Stomach (tissue), 9 donors: ENCODE measurements around the gene RYR3. TPM values are rescaled to one million over a fixed set of nuclear protein-coding genes. Genes with fewer than 3 reads are reported as not detected.
A peak's percentile ranks its signal among the peaks of the same experiment; 100 is the strongest.

Source experiments
- DNase-seq, 2 donors: peaks; one replicate each; pipeline versions ENCODE4 v3.0.0 to v3.0.0-alpha.2; 2013 to 2019
- H3K27ac ChIP-seq, 5 donors: fragments of 200-600 bp in 4 of 5; sonication (generic) in 4 of 5; one replicate each; pipeline ENCODE4 v1.5.1; 2013 to 2019; ENCODE audit warnings: mild to moderate bottlenecking in 1 of 5, moderate library complexity in 1 of 5
- H3K27me3 ChIP-seq, 3 donors: fragments of 200-600 bp; sonication (generic); one replicate each; pipeline ENCODE4 v1.5.1; 2017 to 2019; ENCODE audit warnings: mixed run types in 1 of 3
- H3K36me3 ChIP-seq, 4 donors: fragments of 200-600 bp; sonication (generic); 1 replicate in 3 of 4; 2 replicates in 1 of 4; pipeline ENCODE4 v1.5.1; 2016 to 2019
- H3K4me1 ChIP-seq, 4 donors: fragments of 200-600 bp; sonication (generic); one replicate each; pipeline ENCODE4 v1.5.1; 2016 to 2019
- H3K4me3 ChIP-seq, 4 donors: fragments of 200-600 bp; sonication (generic) in 3 of 4; one replicate each; pipeline ENCODE4 v1.5.1; 2016 to 2019; ENCODE audit warnings: mild to moderate bottlenecking in 1 of 4
- H3K9me3 ChIP-seq, 4 donors: fragments of 200-600 bp; sonication (generic); one replicate each; pipeline ENCODE4 v1.5.1; 2016 to 2019
- EP300 ChIP-seq: sonication (generic); formaldehyde crosslinking; IDR thresholded peaks from one replicate; pipeline ENCODE4 v1.6.1; 2017; ENCODE audit warnings: antibody characterized with exemption
- POLR2A ChIP-seq, 4 donors: fragments of 450-650 bp; IDR thresholded peaks; one replicate each; pipeline ENCODE4 v1.6.1; 2016; ENCODE audit warnings: antibody characterized with exemption in 4 of 4, control low read depth in 2 of 4, mild to moderate bottlenecking in 1 of 4, moderate library complexity in 1 of 4
- POLR2AphosphoS5 ChIP-seq, 3 donors: sonication (generic); formaldehyde crosslinking; IDR thresholded peaks; one replicate each; pipeline ENCODE4 v1.6.1; 2016; ENCODE audit warnings: antibody characterized with exemption in 3 of 3
- WGBS, 5 donors: extraction: QIAGEN DNeasy Blood & Tissue Kit in 3 of 5; methylation state at CpG; one replicate each; pipeline versions ENCODE4 v1.1.5 to v1.1.7; 2013 to 2018; 5-methylcytosine and 5-hydroxymethylcytosine counted together
- intact Hi-C: fragments of 100-400 bp; cut with DNase I; formaldehyde crosslinking; loops from one replicate; pipeline ENCODE4 v1.15.1; 2023; ENCODE audit warnings: low total_unique reads
- polyA plus RNA-seq, 3 donors: library from polyadenylated mRNA; stranded (reverse); fragments of 200-250 nt; gene quantifications; one replicate each; pipeline ENCODE4 v1.2.3, GENCODE V29; 2013
- total RNA-seq, 5 donors: library from RNA; depleted of rRNA; stranded (reverse); fragments of >200 nt; gene quantifications; one replicate each; pipeline versions ENCODE4 v1.1.0 to v1.2.3, GENCODE V29; 2014 to 2016
- TF ChIP-seq, protein P1 (sequence below), 7 experiments: fragments of 450-650 bp in 4 of 7; fragments of 200-600 bp in 3 of 7; sonication (generic) in 3 of 7; IDR thresholded peaks; one replicate each; pipeline ENCODE4 v1.5.1; 2016 to 2019; ENCODE audit warnings: antibody characterized with exemption in 7 of 7, control low read depth in 2 of 7, mild to moderate bottlenecking in 1 of 7
- donor health status: healthy with polysubstance abuse.
- donor health status: Bipolar disorder and iron deficiency.
- donor health status: healthy.

The RYR3 gene
- total and polyA plus RNA-seq, 8 donors = 0.12 to 36.2 (median 4.0) TPM

DNA sequence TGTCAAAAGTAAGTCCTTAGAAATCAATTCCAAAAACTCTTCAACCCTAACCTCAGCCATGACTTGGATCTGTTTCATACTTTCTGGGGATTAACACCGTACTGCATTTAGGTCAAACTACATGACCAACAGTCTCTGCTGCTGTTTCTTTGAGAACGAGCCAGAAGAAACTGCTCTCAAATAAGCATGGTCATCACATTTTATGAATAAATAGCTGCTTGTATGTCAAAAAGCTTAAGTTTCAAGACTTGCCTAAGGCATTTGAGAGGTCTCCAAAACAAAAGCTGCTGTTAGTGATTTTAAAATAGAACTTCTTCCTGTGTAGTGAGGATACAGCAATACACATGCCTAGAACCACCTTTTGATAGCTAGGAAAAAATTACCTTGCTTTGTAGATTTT lies 491.2 kb downstream of the RYR3 start:
- intact Hi-C loops = no loop called here

DNA sequence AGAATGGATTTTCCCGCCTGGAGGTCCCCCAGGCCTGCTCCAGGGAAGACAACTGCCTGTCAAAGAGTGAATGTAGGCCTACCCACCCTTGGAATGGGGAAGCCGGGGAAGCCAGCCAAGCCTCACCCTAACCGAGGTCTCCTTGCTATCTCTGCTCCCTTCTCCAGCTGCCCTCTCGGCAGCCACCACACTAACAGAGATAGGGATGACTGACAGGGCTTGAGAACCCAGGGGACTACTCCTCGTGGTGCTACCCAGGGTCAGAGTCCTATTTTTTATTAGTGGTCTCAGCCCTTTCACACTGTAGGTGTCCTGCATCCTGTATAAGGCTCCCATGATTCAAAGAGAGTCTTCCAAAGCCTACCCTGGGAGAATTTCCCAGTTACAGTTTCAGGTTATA lies 496.9 kb downstream of the RYR3 start:
- 46 to 62% (median 51%) methylated on average over 4 to 5 of the region's 5 CpGs for WGBS, 5 donors
- H3K4me1 ChIP-seq = no peaks in the 10 kb centered on the region
- TF ChIP-seq POLR2A (IDR thresholded peaks at IDR 0.05) = no peak
- TF ChIP-seq POLR2AphosphoS5 (IDR thresholded peaks at IDR 0.05) = no peak
- TF ChIP-seq, protein P1, sequence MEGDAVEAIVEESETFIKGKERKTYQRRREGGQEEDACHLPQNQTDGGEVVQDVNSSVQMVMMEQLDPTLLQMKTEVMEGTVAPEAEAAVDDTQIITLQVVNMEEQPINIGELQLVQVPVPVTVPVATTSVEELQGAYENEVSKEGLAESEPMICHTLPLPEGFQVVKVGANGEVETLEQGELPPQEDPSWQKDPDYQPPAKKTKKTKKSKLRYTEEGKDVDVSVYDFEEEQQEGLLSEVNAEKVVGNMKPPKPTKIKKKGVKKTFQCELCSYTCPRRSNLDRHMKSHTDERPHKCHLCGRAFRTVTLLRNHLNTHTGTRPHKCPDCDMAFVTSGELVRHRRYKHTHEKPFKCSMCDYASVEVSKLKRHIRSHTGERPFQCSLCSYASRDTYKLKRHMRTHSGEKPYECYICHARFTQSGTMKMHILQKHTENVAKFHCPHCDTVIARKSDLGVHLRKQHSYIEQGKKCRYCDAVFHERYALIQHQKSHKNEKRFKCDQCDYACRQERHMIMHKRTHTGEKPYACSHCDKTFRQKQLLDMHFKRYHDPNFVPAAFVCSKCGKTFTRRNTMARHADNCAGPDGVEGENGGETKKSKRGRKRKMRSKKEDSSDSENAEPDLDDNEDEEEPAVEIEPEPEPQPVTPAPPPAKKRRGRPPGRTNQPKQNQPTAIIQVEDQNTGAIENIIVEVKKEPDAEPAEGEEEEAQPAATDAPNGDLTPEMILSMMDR (IDR thresholded peaks at IDR 0.05) = no peak
- TF ChIP-seq EP300 = no peak
- H3K27me3 ChIP-seq = peaks cover 0 to 8% (median 0%) of the 10 kb centered on the region in 3 donors
- no peak for DNase-seq
- no peaks in the 10 kb centered on the region for H3K36me3 ChIP-seq
- no peak overlapping the region for H3K27ac ChIP-seq
- H3K4me3 ChIP-seq = no peak overlapping the region
- intact Hi-C loops = no loop called here
- H3K9me3 ChIP-seq = no peaks in the 10 kb centered on the region

More for the DNA sequence above, 491.2 kb downstream of the RYR3 start:
- Histone ChIP-seq H3K36me3 (no peaks in the 10 kb centered on the region), H3K4me1 (peaks cover 0 to 5% (median 0%) of the 10 kb centered on the region in 4 donors), H3K4me3 (no peak overlapping the region), H3K9me3 (no peaks in the 10 kb centered on the region), H3K27ac (no peak overlapping the region), H3K27me3 (peaks cover 0 to 1% (median 0%) of the 10 kb centered on the region in 3 donors)
- TF ChIP-seq, protein P1 (IDR thresholded peaks at IDR 0.05) = no peak
- TF ChIP-seq POLR2AphosphoS5 (IDR thresholded peaks at IDR 0.05) (no peak), POLR2A (IDR thresholded peaks at IDR 0.05) (no peak), EP300 (no peak)
- WGBS, 5 donors = 57 to 74% (median 67%) methylated on average over 2 of the region's 2 CpGs
- peak in 1 of 2 donors; percentile 15 for DNase-seq

DNA sequence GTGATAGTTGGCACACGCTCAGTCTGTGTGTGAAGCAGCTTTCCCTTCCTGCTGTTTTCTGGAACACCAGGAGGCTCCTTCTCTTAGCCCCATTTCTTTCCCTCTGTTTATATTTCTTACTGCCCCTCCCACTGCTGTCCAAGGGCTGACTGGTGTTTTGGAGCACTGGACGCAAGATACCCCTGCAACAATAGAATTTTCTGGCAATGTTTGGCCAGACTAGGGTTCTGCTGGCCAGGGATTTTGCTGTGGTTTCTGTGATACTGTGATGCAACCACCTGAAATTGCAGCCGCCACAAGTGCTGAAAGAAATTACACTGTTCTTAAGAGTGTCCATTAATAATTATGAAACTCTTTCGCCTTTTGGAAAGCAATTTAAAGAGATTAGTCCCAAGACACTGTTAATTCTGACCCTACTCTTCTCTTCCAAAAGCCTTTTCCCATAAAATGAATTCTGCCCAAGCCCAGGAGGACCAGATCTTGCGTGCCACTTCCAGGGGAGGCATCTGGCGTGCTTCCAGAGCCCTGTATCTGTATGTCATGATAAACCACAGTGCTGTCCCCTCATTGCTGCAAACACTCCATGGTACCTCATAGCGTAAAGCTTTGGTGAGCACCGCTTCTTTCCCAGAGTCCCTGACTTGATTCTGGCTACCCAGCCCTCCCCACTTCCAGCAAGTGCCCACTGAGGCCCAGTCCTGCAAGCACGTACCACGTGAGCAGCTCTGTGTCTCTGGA lies 498.1 kb downstream of the RYR3 start:
- no peak for DNase-seq
- Histone ChIP-seq H3K36me3 (no peaks in the 10 kb centered on the region), H3K4me3 (no peak overlapping the region), H3K9me3 (no peaks in the 10 kb centered on the region), H3K27ac (no peak overlapping the region), H3K27me3 (peaks cover 0 to 8% (median 0%) of the 10 kb centered on the region in 3 donors), H3K4me1 (no peaks in the 10 kb centered on the region)
- 73 to 79% (median 75%) methylated on average over 10 of the region's 10 CpGs for WGBS, 5 donors
- TF ChIP-seq POLR2A (IDR thresholded peaks at IDR 0.05) (no peak), POLR2AphosphoS5 (IDR thresholded peaks at IDR 0.05) (no peak), EP300 (no peak)
- TF ChIP-seq, protein P1 (IDR thresholded peaks at IDR 0.05) = no peak
- intact Hi-C loops = no loop called here

DNA sequence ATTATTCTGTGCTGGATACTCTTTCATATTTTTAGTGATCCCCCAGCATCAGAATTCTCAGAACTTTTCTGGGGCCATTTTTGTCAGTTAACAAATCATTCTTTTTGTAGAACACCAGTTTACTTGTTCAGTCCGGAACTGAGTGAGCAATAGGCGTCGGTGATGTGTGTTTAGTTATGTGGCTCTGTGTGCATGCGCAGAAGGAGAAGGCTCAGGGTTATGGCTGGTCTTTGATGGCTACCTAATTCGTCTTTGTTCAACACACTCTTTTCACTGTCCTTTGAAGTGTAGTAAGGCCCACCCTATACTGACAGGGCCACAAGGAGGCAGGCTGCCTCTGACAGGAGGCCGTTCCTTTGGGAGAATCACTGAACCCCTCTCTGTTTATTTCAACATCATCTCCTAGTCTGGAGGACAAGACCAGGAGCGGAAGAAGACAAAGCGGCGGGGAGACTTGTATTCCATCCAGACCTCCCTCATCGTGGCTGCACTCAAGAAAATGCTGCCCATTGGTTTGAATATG lies 499.4 kb downstream of the RYR3 start:
- Histone ChIP-seq H3K36me3 (no peaks in the 10 kb centered on the region), H3K4me1 (no peaks in the 10 kb centered on the region), H3K27ac (no peak overlapping the region), H3K4me3 (no peak overlapping the region), H3K27me3 (peaks cover 0 to 8% (median 0%) of the 10 kb centered on the region in 3 donors), H3K9me3 (no peaks in the 10 kb centered on the region)
- 85 to 89% (median 87%) methylated on average over 10 of the region's 10 CpGs for WGBS, 5 donors
- no peak for DNase-seq
- intact Hi-C loops = no loop called here
- TF ChIP-seq, protein P1 (IDR thresholded peaks at IDR 0.05) = no peak
- TF ChIP-seq POLR2AphosphoS5 (IDR thresholded peaks at IDR 0.05) (no peak), POLR2A (IDR thresholded peaks at IDR 0.05) (no peak), EP300 (no peak)
